Cardiac fibroblast (primary cell): ENCODE data around the gene SLC66A1.

Source experiments
- DNase-seq, 2 donors: peaks; one replicate each; pipeline versions ENCODE4 v3.0.0 to v3.0.0-alpha.2; 2010; ENCODE audit warnings: low read depth in 2 of 2
- H3K4me3 ChIP-seq, 2 donors: replicated peaks in 1 of 2; 1 replicate in 1 of 2; 2 replicates in 1 of 2; pipeline ENCODE4 v1.5.1; 2011; ENCODE audit warnings: low read depth in 2 of 2, low read length in 2 of 2, mild to moderate bottlenecking in 2 of 2, moderate library complexity in 1 of 2
- TF ChIP-seq, protein P1 (sequence below): IDR thresholded peaks from one replicate; pipeline ENCODE4 v1.5.1; 2011; ENCODE audit warnings: low read depth, mild to moderate bottlenecking, low read length, inconsistent platforms

The SLC66A1 gene

GRCh38 chr1:19344831-19345230 is 32.7 kb downstream of the SLC66A1 start:
- TF ChIP-seq, protein P1, sequence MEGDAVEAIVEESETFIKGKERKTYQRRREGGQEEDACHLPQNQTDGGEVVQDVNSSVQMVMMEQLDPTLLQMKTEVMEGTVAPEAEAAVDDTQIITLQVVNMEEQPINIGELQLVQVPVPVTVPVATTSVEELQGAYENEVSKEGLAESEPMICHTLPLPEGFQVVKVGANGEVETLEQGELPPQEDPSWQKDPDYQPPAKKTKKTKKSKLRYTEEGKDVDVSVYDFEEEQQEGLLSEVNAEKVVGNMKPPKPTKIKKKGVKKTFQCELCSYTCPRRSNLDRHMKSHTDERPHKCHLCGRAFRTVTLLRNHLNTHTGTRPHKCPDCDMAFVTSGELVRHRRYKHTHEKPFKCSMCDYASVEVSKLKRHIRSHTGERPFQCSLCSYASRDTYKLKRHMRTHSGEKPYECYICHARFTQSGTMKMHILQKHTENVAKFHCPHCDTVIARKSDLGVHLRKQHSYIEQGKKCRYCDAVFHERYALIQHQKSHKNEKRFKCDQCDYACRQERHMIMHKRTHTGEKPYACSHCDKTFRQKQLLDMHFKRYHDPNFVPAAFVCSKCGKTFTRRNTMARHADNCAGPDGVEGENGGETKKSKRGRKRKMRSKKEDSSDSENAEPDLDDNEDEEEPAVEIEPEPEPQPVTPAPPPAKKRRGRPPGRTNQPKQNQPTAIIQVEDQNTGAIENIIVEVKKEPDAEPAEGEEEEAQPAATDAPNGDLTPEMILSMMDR = no peak
- DNase-seq = no peak

DNA sequence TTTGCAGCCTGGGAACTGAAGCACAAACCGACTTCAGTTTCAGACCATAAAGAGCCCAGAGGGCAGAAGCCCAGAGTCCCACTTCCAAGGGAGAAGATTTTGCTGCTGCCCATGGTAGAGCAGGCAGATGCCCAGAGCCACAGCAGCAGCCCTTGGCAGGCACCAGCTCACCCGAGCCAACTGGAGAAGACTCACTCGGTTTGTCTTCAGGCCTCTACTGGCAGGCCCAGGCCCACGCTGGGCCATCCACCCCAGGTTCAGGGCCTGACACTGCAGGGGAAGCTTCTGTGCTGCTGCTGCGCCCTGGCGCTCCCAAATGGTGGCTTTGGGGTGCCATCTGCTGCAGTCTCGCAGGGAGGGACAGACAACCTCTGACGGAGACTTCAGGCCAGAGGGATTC is 33.3 kb downstream of the SLC66A1 start:
- no peak for DNase-seq
- no peak overlapping the region for H3K4me3 ChIP-seq
- TF ChIP-seq, protein P1 = no peak

More at GRCh38 chr1:19344831-19345230, 32.7 kb downstream of the SLC66A1 start:
- H3K4me3 ChIP-seq = no peak overlapping the region

DNA sequence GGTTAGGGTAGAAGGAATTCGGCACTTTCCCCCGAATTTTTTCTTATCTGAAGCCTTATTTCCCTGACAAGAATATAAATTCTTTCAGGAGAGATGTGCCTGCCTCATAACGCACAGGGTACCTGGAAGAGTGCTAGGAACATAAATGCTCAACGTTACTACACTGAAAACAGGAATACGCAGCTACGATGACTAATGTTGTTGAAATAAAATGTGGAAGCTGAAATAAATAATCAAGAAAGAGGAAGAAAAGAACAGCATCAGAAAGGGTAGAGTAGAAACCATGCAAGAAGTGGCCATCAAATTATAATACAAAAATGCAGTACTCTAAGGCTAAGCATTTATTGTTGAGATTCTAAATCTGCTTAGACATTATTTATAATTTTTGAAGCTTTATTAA is 33.9 kb downstream of the SLC66A1 start:
- no peak overlapping the region for H3K4me3 ChIP-seq
- TF ChIP-seq, protein P1 = no peak
- no peak for DNase-seq

- no peak overlapping the region for H3K4me3 ChIP-seq
- DNase-seq = no peak
Measured at GRCh38 chr1:19347533-19348172, 35.5 kb downstream of the SLC66A1 start.

DNA sequence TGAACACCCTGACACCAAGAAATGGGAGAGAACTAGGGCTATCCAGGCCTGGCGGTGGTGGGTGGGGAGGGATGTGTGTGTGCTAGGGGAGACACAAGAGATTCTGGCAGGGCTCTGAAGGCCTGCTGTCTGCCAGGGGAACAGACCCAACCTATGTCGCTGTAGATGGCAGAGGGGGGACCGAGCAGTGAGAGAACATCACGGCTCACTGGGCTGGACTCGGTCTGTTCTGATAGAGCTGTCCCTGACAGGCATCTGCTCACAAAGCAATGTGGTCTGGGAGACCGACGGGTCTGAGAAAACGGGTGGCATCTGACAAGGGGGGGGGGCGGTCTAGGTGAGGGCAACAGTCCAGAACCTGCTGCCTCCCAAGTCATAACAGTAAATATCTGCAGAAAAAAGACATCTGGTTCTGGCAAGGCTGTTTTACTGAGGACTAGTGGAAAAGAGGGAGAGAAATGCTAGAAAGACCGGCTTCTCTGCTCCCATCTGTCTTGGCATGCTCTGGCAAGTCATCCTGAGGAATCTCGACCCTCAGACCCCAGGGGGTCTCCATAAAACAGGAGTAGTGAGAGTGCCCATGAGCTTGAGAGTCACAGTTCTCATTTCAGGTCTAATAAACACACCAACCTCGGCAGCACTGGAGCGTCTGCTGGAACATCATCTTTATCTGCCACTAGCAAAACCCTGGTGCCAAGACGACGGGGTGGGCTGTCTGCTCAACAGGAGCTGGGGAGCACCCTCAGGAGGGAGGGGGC is 36.5 kb downstream of the SLC66A1 start:
- no peak for DNase-seq
- TF ChIP-seq, protein P1 = no peak
- H3K4me3 ChIP-seq = no peak overlapping the region

More at GRCh38 chr1:19347533-19348172, 35.5 kb downstream of the SLC66A1 start:
- TF ChIP-seq, protein P1 = no peak

- H3K4me3 ChIP-seq = no peak overlapping the region
- TF ChIP-seq, protein P1 = no peak
- DNase-seq = no peak
Measured at GRCh38 chr1:19349999-19350398, 37.9 kb downstream of the SLC66A1 start.
